Esophagus muscularis mucosa (tissue), 4 donors: ENCODE measurements around the gene RPUSD1. TPM values are rescaled to one million over a fixed set of nuclear protein-coding genes. Genes with fewer than 3 reads are reported as not detected.
"Not testable (repeated sequence)": the region's sequence is repeated elsewhere in the genome, so short reads cannot be mapped to it uniquely, and the experiment has no call there.

ENCODE experiments used
- DNase-seq: peaks from one replicate; pipeline ENCODE4 v3.0.0-alpha.2; 2017; ENCODE audit errors: extremely low spot score
- H3K27ac ChIP-seq, 4 donors: fragments of 200-600 bp; sonication (generic); replicated peaks in 1 of 4; 1 replicate in 3 of 4; 2 replicates in 1 of 4; pipeline ENCODE4 v1.5.1; 2016 to 2019; ENCODE audit warnings: mild to moderate bottlenecking in 1 of 4
- H3K27me3 ChIP-seq, 4 donors: fragments of 200-600 bp; sonication (generic); one replicate each; pipeline versions ENCODE4 v1.5.1 to v1.6.0; 2016 to 2019
- H3K36me3 ChIP-seq, 4 donors: fragments of 200-600 bp; sonication (generic); one replicate each; pipeline ENCODE4 v1.5.1; 2016 to 2019
- H3K4me1 ChIP-seq, 4 donors: fragments of 200-600 bp; sonication (generic); one replicate each; pipeline ENCODE4 v1.5.1; 2016 to 2019
- H3K4me3 ChIP-seq, 4 donors: fragments of 200-600 bp; sonication (generic); 1 replicate in 2 of 4; 2 replicates in 2 of 4; pipeline ENCODE4 v1.5.1; 2016 to 2019; ENCODE audit warnings: mild to moderate bottlenecking in 4 of 4, moderate library complexity in 1 of 4
- H3K9me3 ChIP-seq, 4 donors: fragments of 200-600 bp; sonication (generic); 1 replicate in 3 of 4; 2 replicates in 1 of 4; pipeline ENCODE4 v1.5.1; 2016 to 2019
- CTCF ChIP-seq, 3 experiments: fragments of 200-600 bp in 2 of 3; fragments of 450-650 bp in 1 of 3; sonication (generic) in 2 of 3; IDR thresholded peaks; one replicate each; pipeline ENCODE4 v1.5.1; 2017 to 2019; ENCODE audit warnings: antibody characterized with exemption in 3 of 3, mild to moderate bottlenecking in 2 of 3, moderate library complexity in 1 of 3
- EP300 ChIP-seq: sonication (generic); formaldehyde crosslinking; IDR thresholded peaks from one replicate; pipeline ENCODE4 v1.6.1; 2017; ENCODE audit warnings: antibody characterized with exemption
- POLR2A ChIP-seq: fragments of 450-650 bp; IDR thresholded peaks from one replicate; pipeline ENCODE4 v1.6.1; 2017; ENCODE audit warnings: antibody characterized with exemption, moderate library complexity, mild to moderate bottlenecking, low read depth
- POLR2AphosphoS5 ChIP-seq, 2 donors: sonication (generic); formaldehyde crosslinking; IDR thresholded peaks; one replicate each; pipeline ENCODE4 v1.6.1; 2017; ENCODE audit warnings: antibody characterized with exemption in 2 of 2
- WGBS: methylation state at CpG from one replicate; pipeline ENCODE4 v1.1.5; 2018; 5-methylcytosine and 5-hydroxymethylcytosine counted together
- intact Hi-C: fragments of 100-400 bp; cut with DNase I; formaldehyde crosslinking; loops from one replicate; pipeline ENCODE4 v1.15.1; 2023
- total RNA-seq, 4 donors: library from RNA; depleted of rRNA; stranded (reverse); fragments of >200 nt; gene quantifications; one replicate each; pipeline versions ENCODE4 v1.1.0 to v1.2.1, GENCODE V29; 2016

Gene RPUSD1
- total RNA-seq, 4 donors from 2014 or later: 10.4 to 29.1 (median 20.4) TPM

GRCh38 chr16:778447-778846, 9.7 kb downstream of the RPUSD1 start:
- Histone ChIP-seq H3K4me3 (no peak overlapping the region), H3K27me3 (peaks cover 0 to 94% (median 13%) of the 10 kb centered on the region in 4 donors), H3K36me3 (no peaks in the 10 kb centered on the region), H3K9me3 (no peaks in the 10 kb centered on the region), H3K4me1 (peaks cover 0 to 5% (median 2%) of the 10 kb centered on the region in 4 donors), H3K27ac (no peak overlapping the region)
- DNase-seq: no peak
- intact Hi-C loops: no loop called here
- no peak for TF ChIP-seq CTCF (IDR thresholded peaks at IDR 0.05)
- TF ChIP-seq EP300: no peak
- no peak for TF ChIP-seq POLR2AphosphoS5 (IDR thresholded peaks at IDR 0.05)
- no peak for TF ChIP-seq POLR2A
- 83% methylated on average over 11 of the region's 11 CpGs for WGBS

- Histone ChIP-seq H3K27ac (no peak overlapping the region), H3K36me3 (no peaks in the 10 kb centered on the region), H3K27me3 (peaks cover 0 to 89% (median 8%) of the 10 kb centered on the region in 4 donors), H3K9me3 (no peaks in the 10 kb centered on the region), H3K4me3 (no peak overlapping the region), H3K4me1 (no peaks in the 10 kb centered on the region)
- TF ChIP-seq POLR2AphosphoS5 (IDR thresholded peaks at IDR 0.05) (no peak), EP300 (no peak), POLR2A (no peak), CTCF (IDR thresholded peaks at IDR 0.05) (no peak)
- no peak for DNase-seq
- intact Hi-C loops: no loop called here
- WGBS: 36% methylated on average over 16 of the region's 16 CpGs
Observed at GRCh38 chr16:777826-778225, 10.4 kb downstream of the RPUSD1 start.

- no peak for DNase-seq
- Histone ChIP-seq H3K27ac (no peak overlapping the region), H3K4me3 (no peak overlapping the region), H3K36me3 (no peaks in the 10 kb centered on the region), H3K4me1 (no peaks in the 10 kb centered on the region), H3K27me3 (peaks cover 0 to 85% (median 4%) of the 10 kb centered on the region in 4 donors), H3K9me3 (no peaks in the 10 kb centered on the region)
- intact Hi-C loops: no loop called here
- TF ChIP-seq CTCF (IDR thresholded peaks at IDR 0.05): no peak
- 90% methylated on average over 9 of the region's 9 CpGs for WGBS
Observed at GRCh38 chr16:776824-777223, 11.4 kb downstream of the RPUSD1 start.

- intact Hi-C loops, H3K36me3 ChIP-seq, H3K9me3 ChIP-seq, H3K4me1 ChIP-seq, H3K27ac ChIP-seq, H3K4me3 ChIP-seq, DNase-seq: not testable (repeated sequence)
- H3K27me3 ChIP-seq: peaks cover 0 to 79% (median 4%) of the 10 kb centered on the region in 4 donors
- WGBS: 89% methylated on average over 10 of the region's 10 CpGs
Observed at GRCh38 chr16:776298-776697, 11.9 kb downstream of the RPUSD1 start.

- no peak for DNase-seq
- H3K4me1 ChIP-seq: no peaks in the 10 kb centered on the region
- H3K4me3 ChIP-seq: no peak overlapping the region
- no peaks in the 10 kb centered on the region for H3K9me3 ChIP-seq
- WGBS: 74% methylated on average over 26 of the region's 36 CpGs
- TF ChIP-seq POLR2AphosphoS5 (IDR thresholded peaks at IDR 0.05) (no peak), EP300 (no peak), CTCF (IDR thresholded peaks at IDR 0.05) (no peak), POLR2A (no peak)
- no peaks in the 10 kb centered on the region for H3K36me3 ChIP-seq
- H3K27me3 ChIP-seq: peaks cover 0 to 76% (median 4%) of the 10 kb centered on the region in 4 donors
- no peak overlapping the region for H3K27ac ChIP-seq
- intact Hi-C loops: no loop called here
Observed at GRCh38 chr16:775236-775796, 12.9 kb downstream of the RPUSD1 start.
